Effector CD4-positive, alpha-beta T cell (primary cell): ENCODE results near the gene FHOD1.

Experiments used
- DNase-seq: peaks from one replicate; pipeline ENCODE4 v3.0.0-alpha.2; 2020

Gene FHOD1

DNA sequence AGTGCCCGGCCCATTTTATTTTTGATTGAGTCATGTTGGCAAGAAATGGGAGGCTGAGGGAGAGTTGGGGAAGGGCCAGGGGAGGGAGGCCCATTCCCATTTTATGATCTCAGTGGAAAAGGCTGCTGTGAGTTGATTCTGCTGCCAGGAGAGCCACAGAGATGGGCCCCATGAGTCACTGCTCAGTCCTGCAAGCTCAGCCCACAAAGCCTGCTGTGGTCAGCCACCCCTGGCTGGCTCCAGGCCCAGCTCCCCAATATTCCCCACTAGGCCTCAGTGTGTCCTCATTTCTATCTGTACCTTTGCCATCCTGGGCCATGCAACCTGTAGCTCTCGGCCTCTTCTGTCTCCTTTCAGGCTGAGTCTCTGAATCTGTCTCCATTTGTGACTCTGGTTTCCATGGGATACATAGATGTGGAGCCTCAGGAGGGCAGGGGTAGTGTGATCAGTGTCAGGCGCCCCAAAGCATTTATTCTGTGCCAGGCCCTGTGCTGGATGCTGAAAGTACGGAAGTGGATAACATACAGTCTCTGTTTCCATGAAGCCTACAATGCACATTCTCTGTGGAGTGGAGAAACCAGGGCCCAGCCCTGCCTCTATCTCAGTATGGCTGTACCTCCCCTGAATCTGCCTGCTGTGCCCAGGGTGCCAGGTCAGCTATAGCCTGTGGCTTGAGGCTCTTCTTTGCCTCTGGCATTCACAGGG is 30.2 kb upstream of the FHOD1 start:
- DNase-seq, result no peak

GRCh38 chr16:67275321-67275720 is 28.0 kb upstream of the FHOD1 start:
- DNase-seq, result no peak

DNA sequence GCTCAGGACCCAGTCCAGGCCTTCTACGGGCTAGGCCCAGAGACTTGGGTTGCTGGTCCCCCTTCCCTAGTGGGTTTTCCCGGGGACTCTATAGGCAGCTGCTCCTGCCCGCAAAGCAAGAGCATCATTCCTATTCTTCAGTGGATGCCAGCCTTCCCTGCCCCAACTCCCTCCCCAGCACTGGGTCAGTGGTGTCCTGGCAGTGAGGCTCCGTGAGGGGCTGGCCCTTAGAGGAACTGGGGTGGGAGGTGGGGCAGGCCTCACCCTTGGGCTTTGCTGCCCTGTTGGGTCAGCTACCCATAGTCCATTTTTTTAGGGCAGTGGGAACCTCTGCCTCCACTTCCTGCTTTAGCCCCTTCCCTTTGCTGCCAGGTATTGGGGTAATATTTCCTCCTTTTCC is 24.2 kb upstream of the FHOD1 start:
- DNase-seq, result no peak

DNA sequence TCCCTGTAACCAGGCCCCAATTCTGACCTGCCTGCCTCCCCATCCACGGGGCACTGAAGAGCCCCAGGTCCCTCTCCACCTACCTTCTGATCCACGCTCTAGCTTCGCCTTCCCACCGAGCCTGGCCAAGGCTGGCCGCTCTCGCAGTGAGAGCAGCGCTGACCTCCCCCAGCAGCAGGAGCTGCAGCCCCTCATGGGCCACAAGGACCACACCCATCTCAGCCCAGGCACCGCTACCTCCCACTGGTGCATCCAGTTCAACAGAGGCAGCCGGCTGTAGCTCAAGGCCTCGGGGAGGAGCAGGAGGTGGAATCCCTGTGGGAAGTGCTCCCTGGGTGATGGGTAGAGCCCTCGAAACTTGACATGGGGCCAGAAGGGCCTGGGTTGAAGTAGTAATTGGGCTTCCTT is 23.7 kb upstream of the FHOD1 start:
- no peak for DNase-seq

DNA sequence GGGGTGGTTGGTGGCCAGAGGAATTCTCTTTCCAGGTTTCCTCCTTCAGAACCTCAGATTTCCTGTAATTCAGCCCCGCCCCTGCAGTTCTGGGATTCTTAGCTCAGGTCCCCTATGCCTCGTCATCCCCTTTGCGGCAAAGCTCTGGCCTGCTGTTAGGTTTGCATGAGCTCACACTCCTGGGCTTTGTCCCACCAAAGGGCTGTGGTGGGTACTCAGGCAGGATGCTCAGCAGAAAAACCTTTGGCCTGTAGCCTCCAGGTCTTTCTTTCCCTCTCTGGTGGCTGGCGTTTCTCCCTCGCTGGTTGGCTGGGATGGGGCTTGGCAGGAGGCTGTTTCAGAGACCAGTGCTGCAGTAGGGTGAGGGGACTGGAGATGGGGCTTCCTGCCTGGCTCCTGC is 22.5 kb upstream of the FHOD1 start:
- no peak for DNase-seq

GRCh38 chr16:67268136-67268579 is 20.9 kb upstream of the FHOD1 start:
- DNase-seq, result no peak

DNA sequence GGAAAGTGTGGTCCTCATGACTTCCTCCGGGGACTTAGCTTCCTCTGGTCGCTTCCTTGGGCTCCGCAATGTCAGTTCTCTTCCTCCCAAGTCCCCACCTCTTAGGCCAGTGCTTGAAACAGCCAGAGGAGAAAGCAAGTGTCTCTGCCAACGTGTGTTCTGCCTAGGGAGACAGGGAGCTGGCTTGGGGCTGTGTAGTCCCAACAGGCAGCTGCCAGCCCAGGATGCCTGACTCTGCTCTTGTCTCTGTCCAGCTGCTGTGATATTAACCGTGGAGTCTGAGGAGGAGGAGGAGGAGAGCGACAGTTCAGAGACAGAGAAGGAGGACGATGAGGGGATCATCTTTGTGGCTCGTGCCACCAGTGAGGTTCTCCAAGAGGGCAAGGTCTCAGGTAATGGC is 18.6 kb upstream of the FHOD1 start:
- DNase-seq, result no peak

DNA sequence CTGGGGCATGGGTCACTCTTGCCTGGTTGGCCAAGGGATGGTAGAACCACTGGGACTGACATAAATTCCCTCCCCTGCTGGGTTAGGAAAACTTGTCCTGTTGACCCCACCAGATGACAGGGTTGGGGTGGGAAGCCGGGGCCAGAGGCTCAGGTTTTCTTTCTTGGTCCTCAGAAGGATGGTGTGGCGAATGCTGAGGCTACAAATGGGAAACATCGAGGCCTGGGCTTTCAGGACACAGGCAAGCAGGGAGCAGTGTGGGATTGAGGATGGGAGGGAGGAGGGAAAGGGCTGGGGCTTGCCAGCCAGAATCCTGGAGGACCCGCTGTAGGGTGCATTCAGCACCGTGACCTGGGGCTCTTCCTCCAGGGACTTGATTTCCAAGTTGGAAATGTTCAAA is 17.6 kb upstream of the FHOD1 start:
- DNase-seq, result no peak

GRCh38 chr16:67264277-67264676 is 17.0 kb upstream of the FHOD1 start:
- DNase-seq, result no peak

DNA sequence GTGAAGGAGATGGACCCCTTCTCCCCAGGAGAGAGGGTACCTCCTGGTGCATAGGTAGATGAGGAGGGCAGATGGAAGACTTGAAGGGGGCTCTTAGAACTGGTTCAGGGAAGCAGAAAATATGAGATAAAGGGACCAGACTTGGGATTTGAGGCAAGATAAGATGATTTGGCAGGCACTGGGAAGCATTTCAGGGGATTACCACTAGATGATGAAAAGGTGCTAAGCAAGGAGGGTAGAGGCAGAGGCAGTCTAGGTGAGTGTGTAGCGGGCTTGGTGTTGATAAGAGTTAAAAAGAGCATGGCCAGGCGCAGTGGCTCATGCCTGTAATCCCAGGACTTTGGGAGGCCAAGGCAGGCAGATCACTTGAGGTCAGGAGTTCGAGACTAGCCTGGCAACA is 15.9 kb upstream of the FHOD1 start:
- DNase-seq, result no peak

- no peak for DNase-seq
These were observed 13.3 kb upstream of the FHOD1 start for GRCh38 chr16:67260426-67261063.

- DNase-seq, result no peak
These were observed 12.4 kb upstream of the FHOD1 start for GRCh38 chr16:67259705-67260104.

- DNase-seq, result no peak
These were observed 11.0 kb upstream of the FHOD1 start for GRCh38 chr16:67258161-67258835.

- DNase-seq, result no peak
These were observed 10.3 kb upstream of the FHOD1 start for GRCh38 chr16:67257486-67258160.

DNA sequence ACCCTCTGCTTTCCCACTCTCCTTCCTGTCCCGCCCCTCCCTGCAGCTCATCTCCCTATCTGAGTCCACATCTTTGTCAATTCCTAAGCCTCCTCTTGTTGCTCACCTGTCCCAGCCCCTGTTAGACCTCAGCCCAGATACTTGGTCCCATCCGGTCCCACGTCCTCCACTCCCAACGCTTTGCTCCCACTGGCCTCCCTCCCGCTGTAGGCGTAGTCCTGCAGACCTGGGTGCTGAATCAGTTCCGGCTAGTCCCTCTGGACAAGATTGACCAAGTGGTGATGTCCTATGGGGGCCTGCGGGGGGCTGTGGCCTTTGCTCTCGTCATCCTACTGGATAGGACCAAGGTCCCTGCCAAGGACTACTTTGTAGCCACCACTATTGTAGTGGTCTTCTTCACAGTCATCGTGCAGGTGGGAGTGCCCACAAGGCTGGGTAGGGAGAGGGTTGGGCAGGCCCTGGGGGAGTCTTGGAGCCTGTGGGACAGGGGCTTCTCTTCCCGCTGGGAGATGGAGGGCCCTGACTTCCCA is 9.5 kb upstream of the FHOD1 start:
- DNase-seq, result no peak

- no peak for DNase-seq
These were observed 8.4 kb upstream of the FHOD1 start for GRCh38 chr16:67255553-67256221.

GRCh38 chr16:67254801-67255552 is 7.7 kb upstream of the FHOD1 start:
- no peak for DNase-seq

DNA sequence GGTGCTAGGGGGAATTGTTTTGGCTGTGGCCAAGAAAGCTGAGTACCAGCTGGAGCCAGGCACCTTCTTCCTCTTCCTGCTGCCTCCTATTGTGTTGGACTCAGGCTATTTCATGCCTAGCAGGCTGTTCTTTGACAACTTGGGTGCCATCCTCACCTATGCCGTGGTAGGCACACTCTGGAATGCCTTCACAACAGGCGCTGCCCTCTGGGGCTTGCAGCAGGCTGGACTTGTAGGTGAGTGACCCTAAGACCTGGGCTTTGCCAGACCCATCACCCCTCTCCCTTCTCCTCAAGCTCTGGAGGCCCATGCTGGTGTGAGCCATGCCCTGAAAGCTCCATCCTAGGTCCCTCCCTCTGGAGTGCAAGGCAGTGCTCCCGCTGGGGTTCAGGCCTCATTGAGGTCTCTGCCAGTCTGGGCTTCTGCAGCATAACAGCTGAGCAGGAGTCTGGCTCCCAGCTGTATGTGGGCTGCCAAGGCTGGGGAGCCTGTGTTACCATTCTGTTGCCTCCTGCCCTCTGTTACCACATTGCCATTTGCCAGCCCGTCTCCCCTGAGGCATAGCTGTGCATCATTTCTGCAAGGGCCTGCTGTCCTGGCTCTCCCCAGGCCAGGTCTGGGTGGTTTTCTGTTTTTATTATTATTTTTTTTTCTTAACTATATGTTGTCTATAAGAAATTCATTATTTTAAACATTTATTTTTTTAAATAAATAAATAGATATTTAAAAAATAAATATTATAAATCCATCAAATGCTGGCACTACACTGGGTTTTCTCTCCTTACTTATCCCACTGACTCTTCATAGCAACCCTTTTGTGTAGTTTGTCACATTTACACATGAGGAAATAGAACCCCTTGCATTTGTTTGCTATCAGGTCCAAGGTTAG is 5.6 kb upstream of the FHOD1 start:
- no peak for DNase-seq

DNA sequence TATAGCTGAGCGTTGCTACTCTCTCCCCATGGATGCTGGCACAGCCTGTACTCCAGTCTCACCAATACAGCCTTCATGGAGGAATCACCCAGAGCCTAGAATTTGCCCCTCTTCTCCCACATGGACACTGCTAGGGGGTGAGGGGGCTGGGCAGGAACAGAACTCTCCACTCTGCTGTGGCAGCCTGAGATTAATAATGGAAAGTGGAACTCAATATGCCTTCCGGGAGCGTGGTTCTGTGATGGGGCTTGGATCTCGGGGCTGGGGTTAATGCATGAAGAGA is 2.7 kb upstream of the FHOD1 start:
- no peak for DNase-seq

DNA sequence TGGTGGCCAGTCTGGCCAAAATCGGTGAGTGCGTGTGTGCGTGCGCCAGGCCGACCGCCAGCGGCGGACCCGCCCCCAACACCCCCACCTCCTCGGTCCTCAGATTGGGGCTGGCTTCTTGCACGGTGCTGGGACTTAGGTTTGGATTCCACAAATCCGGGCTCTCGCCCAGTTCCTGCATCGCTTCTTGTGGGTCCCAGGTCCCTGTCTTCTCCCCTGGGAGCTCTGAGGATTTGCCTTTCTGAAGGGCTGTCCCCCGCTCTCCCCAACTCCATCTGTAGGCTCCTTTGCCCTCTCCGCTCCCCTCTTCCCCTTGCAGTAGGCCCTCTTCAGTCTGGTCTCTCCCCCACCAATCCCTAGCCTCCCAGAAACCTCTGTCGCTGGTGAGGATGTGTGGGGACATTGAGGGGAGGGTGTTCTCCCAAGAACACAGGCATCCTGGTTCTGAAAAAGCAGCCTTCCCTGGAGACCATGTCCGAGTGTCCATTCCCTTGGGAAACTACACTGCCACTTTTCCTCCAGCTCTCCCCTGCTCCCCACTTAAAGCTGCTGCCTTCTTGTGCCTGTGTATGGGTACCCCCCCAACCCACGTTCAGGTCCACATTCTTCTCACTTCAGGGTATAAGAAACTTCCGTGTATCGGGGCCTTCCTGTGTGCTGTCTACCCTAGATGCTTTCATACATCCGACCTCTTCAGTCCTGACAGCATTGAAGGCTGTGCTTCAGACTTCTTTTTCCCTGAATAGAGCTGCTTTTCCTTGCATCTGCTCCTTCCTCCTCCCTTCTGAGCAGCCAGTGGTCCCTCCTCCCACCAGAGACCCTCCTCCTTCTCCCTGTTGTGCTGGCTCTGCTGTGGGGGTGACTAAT is 2.1 kb upstream of the FHOD1 start:
- no peak for DNase-seq
